ENCODE results near the gene RGS12.

The RGS12 gene

GRCh38 chr4:3324093-3324815, 31.4 kb downstream of the RGS12 start:
- Histone ChIP-seq H3F3A (ENCODE audit: insufficient read depth, low read length) (no peaks in the 10 kb centered on the region), H3K9ac (ENCODE audit: low read length) (no peak overlapping the region), H2AFZ (ENCODE audit: low read length) (no peak overlapping the region), H3K27ac (ENCODE audit: low read depth, low read length, poor library complexity, severe bottlenecking) (no peak overlapping the region), H3K9me2 (ENCODE audit: low read depth, low read length) (no peaks in the 10 kb centered on the region), H3K27me3 (ENCODE audit: insufficient read depth, low read length) (no peaks in the 10 kb centered on the region), H3K9me3 (ENCODE audit: low read length) (no peaks in the 10 kb centered on the region), H3K4me3 (ENCODE audit: low read depth, low read length, poor library complexity, severe bottlenecking) (no peak overlapping the region), H3K4me2 (ENCODE audit: low read length) (no peak overlapping the region), H3K36me3 (ENCODE audit: insufficient read depth, low read length) (no peaks in the 10 kb centered on the region), H3K4me1 (ENCODE audit: insufficient read depth, low read length, severe bottlenecking) (no peaks in the 10 kb centered on the region), H4K20me1 (ENCODE audit: insufficient read depth, low read length) (no peaks in the 10 kb centered on the region), H3K79me2 (ENCODE audit: insufficient read depth, low read length) (no peaks in the 10 kb centered on the region)
- TF ChIP-seq EZH2 (IDR thresholded peaks at IDR 0.05; ENCODE audit: borderline replicate concordance, low read length) (no peak), CTCF (IDR thresholded peaks at IDR 0.05; ENCODE audit: low read length) (no peak)

- Histone ChIP-seq H3K79me2 (ENCODE audit: insufficient read depth, low read length) (no peaks in the 10 kb centered on the region), H2AFZ (ENCODE audit: low read length) (no peak overlapping the region), H3K9me3 (ENCODE audit: low read length) (no peaks in the 10 kb centered on the region), H3K9me2 (ENCODE audit: low read depth, low read length) (no peaks in the 10 kb centered on the region), H3K36me3 (ENCODE audit: insufficient read depth, low read length) (no peaks in the 10 kb centered on the region), H3K27ac (ENCODE audit: low read depth, low read length, poor library complexity, severe bottlenecking) (no peak overlapping the region), H4K20me1 (ENCODE audit: insufficient read depth, low read length) (no peaks in the 10 kb centered on the region), H3K4me1 (ENCODE audit: insufficient read depth, low read length, severe bottlenecking) (no peaks in the 10 kb centered on the region), H3K4me3 (ENCODE audit: low read depth, low read length, poor library complexity, severe bottlenecking) (no peak overlapping the region), H3K4me2 (ENCODE audit: low read length) (no peak overlapping the region), H3K27me3 (ENCODE audit: insufficient read depth, low read length) (no peaks in the 10 kb centered on the region), H3F3A (ENCODE audit: insufficient read depth, low read length) (no peaks in the 10 kb centered on the region), H3K9ac (ENCODE audit: low read length) (no peak overlapping the region)
- no peak for TF ChIP-seq CTCF (IDR thresholded peaks at IDR 0.05; ENCODE audit: low read length)
- no peak for TF ChIP-seq EZH2 (IDR thresholded peaks at IDR 0.05; ENCODE audit: borderline replicate concordance, low read length)
Observed at GRCh38 chr4:3328814-3329663, 36.2 kb downstream of the RGS12 start.

GRCh38 chr4:3329887-3330286, 37.1 kb downstream of the RGS12 start:
- TF ChIP-seq EZH2 (IDR thresholded peaks at IDR 0.05; ENCODE audit: borderline replicate concordance, low read length) (no peak), CTCF (IDR thresholded peaks at IDR 0.05; ENCODE audit: low read length) (no peak)
- Histone ChIP-seq H3K36me3 (ENCODE audit: insufficient read depth, low read length) (no peaks in the 10 kb centered on the region), H3F3A (ENCODE audit: insufficient read depth, low read length) (no peaks in the 10 kb centered on the region), H3K79me2 (ENCODE audit: insufficient read depth, low read length) (no peaks in the 10 kb centered on the region), H3K4me2 (ENCODE audit: low read length) (no peak overlapping the region), H4K20me1 (ENCODE audit: insufficient read depth, low read length) (no peaks in the 10 kb centered on the region), H2AFZ (ENCODE audit: low read length) (no peak overlapping the region), H3K9ac (ENCODE audit: low read length) (no peak overlapping the region), H3K27ac (ENCODE audit: low read depth, low read length, poor library complexity, severe bottlenecking) (no peak overlapping the region), H3K9me2 (ENCODE audit: low read depth, low read length) (no peaks in the 10 kb centered on the region), H3K27me3 (ENCODE audit: insufficient read depth, low read length) (no peaks in the 10 kb centered on the region), H3K9me3 (ENCODE audit: low read length) (no peaks in the 10 kb centered on the region), H3K4me3 (ENCODE audit: low read depth, low read length, poor library complexity, severe bottlenecking) (no peak overlapping the region), H3K4me1 (ENCODE audit: insufficient read depth, low read length, severe bottlenecking) (no peaks in the 10 kb centered on the region)

Measured in OCI-LY1 (cell line).